ENCODE results near the gene OR2T1.
"Not testable (repeated sequence)": the region's sequence is repeated elsewhere in the genome, so short reads cannot be mapped to it uniquely, and the experiment has no call there.

DNA sequence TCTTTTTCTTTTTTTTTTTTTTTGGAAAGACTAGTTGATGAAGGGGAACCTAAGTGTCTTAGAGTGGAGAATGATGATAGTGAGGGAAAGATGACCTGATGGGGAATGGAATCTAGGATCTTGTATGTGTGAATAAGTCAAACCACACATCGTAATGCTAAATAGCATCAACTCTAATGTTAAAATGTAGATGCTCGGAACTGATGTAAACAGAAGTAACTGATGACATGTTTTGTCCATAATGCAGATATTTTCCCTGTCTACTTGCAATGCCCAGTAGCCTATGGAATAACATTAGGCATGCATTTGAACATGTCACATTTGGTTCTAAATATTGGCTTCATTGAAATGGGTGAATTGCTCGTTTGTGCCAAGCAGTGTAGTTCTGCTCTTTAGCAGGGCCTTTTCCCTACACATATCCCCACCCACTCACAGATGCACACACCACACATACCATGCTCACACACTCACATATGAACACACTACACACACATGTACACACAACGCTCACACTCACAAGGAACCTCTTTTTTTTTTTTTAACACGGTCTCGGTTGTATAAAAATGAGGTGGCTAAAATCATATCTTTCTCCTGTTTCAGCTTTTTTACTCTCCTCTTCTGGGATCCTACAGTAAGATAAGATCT lies 47.1 kb downstream of the OR2T1 start:
- TF ChIP-seq, protein P1, sequence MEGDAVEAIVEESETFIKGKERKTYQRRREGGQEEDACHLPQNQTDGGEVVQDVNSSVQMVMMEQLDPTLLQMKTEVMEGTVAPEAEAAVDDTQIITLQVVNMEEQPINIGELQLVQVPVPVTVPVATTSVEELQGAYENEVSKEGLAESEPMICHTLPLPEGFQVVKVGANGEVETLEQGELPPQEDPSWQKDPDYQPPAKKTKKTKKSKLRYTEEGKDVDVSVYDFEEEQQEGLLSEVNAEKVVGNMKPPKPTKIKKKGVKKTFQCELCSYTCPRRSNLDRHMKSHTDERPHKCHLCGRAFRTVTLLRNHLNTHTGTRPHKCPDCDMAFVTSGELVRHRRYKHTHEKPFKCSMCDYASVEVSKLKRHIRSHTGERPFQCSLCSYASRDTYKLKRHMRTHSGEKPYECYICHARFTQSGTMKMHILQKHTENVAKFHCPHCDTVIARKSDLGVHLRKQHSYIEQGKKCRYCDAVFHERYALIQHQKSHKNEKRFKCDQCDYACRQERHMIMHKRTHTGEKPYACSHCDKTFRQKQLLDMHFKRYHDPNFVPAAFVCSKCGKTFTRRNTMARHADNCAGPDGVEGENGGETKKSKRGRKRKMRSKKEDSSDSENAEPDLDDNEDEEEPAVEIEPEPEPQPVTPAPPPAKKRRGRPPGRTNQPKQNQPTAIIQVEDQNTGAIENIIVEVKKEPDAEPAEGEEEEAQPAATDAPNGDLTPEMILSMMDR (IDR thresholded peaks at IDR 0.05) = not testable (repeated sequence)
- not testable (repeated sequence) for TF ChIP-seq EP300 (IDR thresholded peaks at IDR 0.05); ZFP36 (IDR thresholded peaks at IDR 0.05; ENCODE audit: borderline replicate concordance, partially characterized antibody); CHD2 (IDR thresholded peaks at IDR 0.05; ENCODE audit: low read length, partially characterized antibody); CBX8 (IDR thresholded peaks at IDR 0.05); RNF2 (IDR thresholded peaks at IDR 0.05; ENCODE audit: borderline replicate concordance, low read depth)
- TF ChIP-seq, protein P2, sequence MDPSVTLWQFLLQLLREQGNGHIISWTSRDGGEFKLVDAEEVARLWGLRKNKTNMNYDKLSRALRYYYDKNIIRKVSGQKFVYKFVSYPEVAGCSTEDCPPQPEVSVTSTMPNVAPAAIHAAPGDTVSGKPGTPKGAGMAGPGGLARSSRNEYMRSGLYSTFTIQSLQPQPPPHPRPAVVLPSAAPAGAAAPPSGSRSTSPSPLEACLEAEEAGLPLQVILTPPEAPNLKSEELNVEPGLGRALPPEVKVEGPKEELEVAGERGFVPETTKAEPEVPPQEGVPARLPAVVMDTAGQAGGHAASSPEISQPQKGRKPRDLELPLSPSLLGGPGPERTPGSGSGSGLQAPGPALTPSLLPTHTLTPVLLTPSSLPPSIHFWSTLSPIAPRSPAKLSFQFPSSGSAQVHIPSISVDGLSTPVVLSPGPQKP (IDR thresholded peaks at IDR 0.05; ENCODE audit: low read depth, low read length) = not testable (repeated sequence)
- TF ChIP-seq, protein P3, sequence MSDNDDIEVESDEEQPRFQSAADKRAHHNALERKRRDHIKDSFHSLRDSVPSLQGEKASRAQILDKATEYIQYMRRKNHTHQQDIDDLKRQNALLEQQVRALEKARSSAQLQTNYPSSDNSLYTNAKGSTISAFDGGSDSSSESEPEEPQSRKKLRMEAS (IDR thresholded peaks at IDR 0.05) = not testable (repeated sequence)

All from A549 (cell line).